H1 (cell line): ENCODE data around the gene AGBL4.

Experiments
- EGR1 ChIP-seq: IDR thresholded peaks from 2 replicates; pipeline ENCODE4 v1.6.1; 2011; ENCODE audit warnings: low read depth, low read length, borderline replicate concordance
- RFX5 ChIP-seq: IDR thresholded peaks from 2 replicates; pipeline ENCODE4 v1.6.1; 2011; ENCODE audit warnings: low read depth, low read length, improper control_type of control experiment, borderline replicate concordance
- TF ChIP-seq, protein P1 (sequence below), 3 experiments: IDR thresholded peaks; 1 replicate in 2 of 3; 2 replicates in 1 of 3; pipeline versions ENCODE4 v1.5.1 to v1.6.1; 2011; ENCODE audit warnings: low read length in 3 of 3, mild to moderate bottlenecking in 3 of 3, inconsistent platforms in 2 of 3, low read depth in 1 of 3, moderate library complexity in 1 of 3; ENCODE audit not compliant: insufficient read depth in 1 of 3; ENCODE audit errors: control extremely low read depth in 1 of 3

DNA sequence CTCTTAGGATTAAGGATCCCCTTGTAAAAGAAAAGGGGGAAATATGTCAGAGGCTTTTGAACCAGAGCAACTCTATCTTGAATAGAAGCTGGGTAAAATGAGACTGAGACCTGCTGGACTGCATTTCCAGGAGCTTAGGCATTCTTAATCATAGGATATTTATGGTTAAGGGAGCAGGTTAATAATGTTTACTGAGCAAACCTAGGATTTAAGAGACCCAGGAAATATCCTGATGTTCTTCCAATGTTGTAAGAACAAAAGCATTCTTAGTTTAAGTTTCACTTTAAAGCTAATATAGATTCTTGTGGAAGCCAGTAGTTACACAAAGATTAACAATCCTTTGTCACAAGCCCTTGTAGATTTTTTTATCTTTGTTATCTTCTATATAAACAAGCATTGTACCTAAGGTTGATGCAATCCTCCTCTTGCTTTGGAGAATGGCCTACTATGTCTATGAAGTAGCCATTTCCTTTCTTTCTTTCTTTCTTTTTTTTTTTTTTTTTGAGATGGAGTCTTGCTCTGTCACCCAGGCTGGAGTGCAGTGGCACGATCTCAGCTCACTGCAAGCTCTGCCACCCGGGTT, 676.9 kb downstream of the AGBL4 start:
- TF ChIP-seq, protein P1, sequence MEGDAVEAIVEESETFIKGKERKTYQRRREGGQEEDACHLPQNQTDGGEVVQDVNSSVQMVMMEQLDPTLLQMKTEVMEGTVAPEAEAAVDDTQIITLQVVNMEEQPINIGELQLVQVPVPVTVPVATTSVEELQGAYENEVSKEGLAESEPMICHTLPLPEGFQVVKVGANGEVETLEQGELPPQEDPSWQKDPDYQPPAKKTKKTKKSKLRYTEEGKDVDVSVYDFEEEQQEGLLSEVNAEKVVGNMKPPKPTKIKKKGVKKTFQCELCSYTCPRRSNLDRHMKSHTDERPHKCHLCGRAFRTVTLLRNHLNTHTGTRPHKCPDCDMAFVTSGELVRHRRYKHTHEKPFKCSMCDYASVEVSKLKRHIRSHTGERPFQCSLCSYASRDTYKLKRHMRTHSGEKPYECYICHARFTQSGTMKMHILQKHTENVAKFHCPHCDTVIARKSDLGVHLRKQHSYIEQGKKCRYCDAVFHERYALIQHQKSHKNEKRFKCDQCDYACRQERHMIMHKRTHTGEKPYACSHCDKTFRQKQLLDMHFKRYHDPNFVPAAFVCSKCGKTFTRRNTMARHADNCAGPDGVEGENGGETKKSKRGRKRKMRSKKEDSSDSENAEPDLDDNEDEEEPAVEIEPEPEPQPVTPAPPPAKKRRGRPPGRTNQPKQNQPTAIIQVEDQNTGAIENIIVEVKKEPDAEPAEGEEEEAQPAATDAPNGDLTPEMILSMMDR (IDR thresholded peaks at IDR 0.05; ENCODE audit: control extremely low read depth in 1 of 3, insufficient read depth in 1 of 3, low read depth in 1 of 3, low read length in 3 of 3), result no peak
- TF ChIP-seq EGR1 (no peak), RFX5 (no peak)
